Vagina (tissue), 2 donors: ENCODE data around the gene DNAI1. TPM values are rescaled to one million over a fixed set of nuclear protein-coding genes. Genes with fewer than 3 reads are reported as not detected.

ENCODE experiments used
- DNase-seq, 2 donors: peaks; one replicate each; pipeline ENCODE4 v3.0.0-alpha.2; 2017; ENCODE audit errors: extremely low spot score in 2 of 2
- H3K27ac ChIP-seq: fragments of 200-600 bp; sonication (generic); one replicate; pipeline ENCODE4 v1.5.1; 2019
- H3K27me3 ChIP-seq: fragments of 200-600 bp; sonication (generic); one replicate; pipeline ENCODE4 v1.5.1; 2019
- H3K36me3 ChIP-seq, 2 donors: fragments of 200-600 bp; sonication (generic); one replicate each; pipeline ENCODE4 v1.5.1; 2017 to 2019
- H3K4me1 ChIP-seq: fragments of 200-600 bp; sonication (generic); one replicate; pipeline ENCODE4 v1.5.1; 2019
- H3K4me3 ChIP-seq, 2 donors: fragments of 200-600 bp; sonication (generic); 1 replicate in 1 of 2; 2 replicates in 1 of 2; pipeline ENCODE4 v1.5.1; 2016 to 2019
- H3K9me3 ChIP-seq: fragments of 200-600 bp; sonication (generic); one replicate; pipeline ENCODE4 v1.5.1; 2019
- CTCF ChIP-seq, 3 experiments: fragments of 450-650 bp in 2 of 3; fragments of 200-600 bp in 1 of 3; sonication (generic) in 1 of 3; IDR thresholded peaks; one replicate each; pipeline ENCODE4 v1.5.1; 2017 to 2019; ENCODE audit warnings: antibody characterized with exemption in 3 of 3, mild to moderate bottlenecking in 2 of 3, moderate library complexity in 2 of 3
- POLR2A ChIP-seq, 2 donors: fragments of 450-650 bp; IDR thresholded peaks; one replicate each; pipeline ENCODE4 v1.6.1; 2017; ENCODE audit warnings: antibody characterized with exemption in 2 of 2, mild to moderate bottlenecking in 2 of 2, moderate library complexity in 2 of 2
- POLR2AphosphoS5 ChIP-seq, 2 donors: sonication (generic); formaldehyde crosslinking; IDR thresholded peaks; one replicate each; pipeline ENCODE4 v1.9.0; 2017; ENCODE audit warnings: antibody characterized with exemption in 2 of 2, mild to moderate bottlenecking in 2 of 2, low read depth in 1 of 2; ENCODE audit not compliant: insufficient read depth in 1 of 2
- intact Hi-C: fragments of 100-400 bp; cut with DNase I; formaldehyde crosslinking; loops from one replicate; pipeline ENCODE4 v1.15.1; 2023
- total RNA-seq: library from RNA; depleted of rRNA; stranded (reverse); fragments of >200 nt; gene quantifications from one replicate; pipeline ENCODE4 v1.2.3, GENCODE V29; 2016

The DNAI1 gene
- total RNA-seq, 1 donor from 2014 or later, result not detected

- TF ChIP-seq POLR2A (IDR thresholded peaks at IDR 0.05), result no peak
- TF ChIP-seq POLR2AphosphoS5 (IDR thresholded peaks at IDR 0.05; ENCODE audit: insufficient read depth in 1 of 2, low read depth in 1 of 2), result no peak
- TF ChIP-seq CTCF (IDR thresholded peaks at IDR 0.05), result no peak
- no peak for DNase-seq
- Histone ChIP-seq H3K36me3 (no peaks in the 10 kb centered on the region), H3K4me1 (no peaks in the 10 kb centered on the region), H3K27me3 (no peaks in the 10 kb centered on the region), H3K27ac (no peak overlapping the region), H3K9me3 (no peaks in the 10 kb centered on the region), H3K4me3 (no peak overlapping the region)
- intact Hi-C loops, result loop anchor here (2.0 to 5.0 kb wide), 2 partner anchors 43 to 53 kb away; no protein-coding TSS in a partner anchor
These were observed 90.8 kb downstream of the DNAI1 start for GRCh38 chr9:34549407-34549732.

DNA sequence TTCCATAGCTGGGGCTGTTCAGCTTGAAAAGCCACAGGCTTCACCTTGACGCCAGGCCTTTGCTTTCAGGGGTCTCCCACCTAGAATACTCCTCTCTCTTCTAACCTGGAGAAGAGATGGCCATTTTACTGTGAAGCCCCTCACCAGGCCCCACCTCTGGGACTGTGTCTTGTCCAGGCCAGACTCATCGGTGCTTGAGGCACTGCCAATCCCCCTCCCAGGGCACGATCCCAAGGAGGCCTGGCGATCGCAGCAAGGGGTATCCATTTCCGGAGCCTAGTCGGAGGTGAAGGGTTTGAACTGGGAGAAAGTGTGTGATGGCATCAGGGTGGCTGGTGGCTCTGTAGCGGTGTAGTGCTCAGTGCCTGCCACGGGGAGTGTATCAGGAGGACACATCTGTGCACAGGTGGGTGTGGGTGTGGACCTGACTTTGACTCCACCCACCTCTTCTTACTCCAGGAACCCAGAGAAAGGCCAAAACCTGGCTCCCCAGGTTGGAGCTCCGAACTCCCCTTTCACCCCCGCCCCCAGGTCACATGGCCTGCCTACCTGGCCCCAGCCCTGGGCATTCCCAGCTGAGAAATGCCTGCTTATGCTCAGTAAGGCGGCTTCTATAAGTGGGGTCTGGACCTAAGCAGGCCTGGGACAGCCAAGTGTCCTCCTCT lies 91.5 kb downstream of the DNAI1 start:
- no peak overlapping the region for H3K27ac ChIP-seq
- TF ChIP-seq POLR2A (IDR thresholded peaks at IDR 0.05), result no peak
- TF ChIP-seq POLR2AphosphoS5 (IDR thresholded peaks at IDR 0.05; ENCODE audit: insufficient read depth in 1 of 2, low read depth in 1 of 2), result no peak
- no peak for TF ChIP-seq CTCF (IDR thresholded peaks at IDR 0.05)
- H3K4me1 ChIP-seq, result peaks cover 6% of the 10 kb centered on the region
- intact Hi-C loops, result no loop called here
- no peak overlapping the region for H3K4me3 ChIP-seq
- H3K36me3 ChIP-seq, result no peaks in the 10 kb centered on the region
- no peaks in the 10 kb centered on the region for H3K9me3 ChIP-seq
- DNase-seq, result no peak
- H3K27me3 ChIP-seq, result no peaks in the 10 kb centered on the region

DNA sequence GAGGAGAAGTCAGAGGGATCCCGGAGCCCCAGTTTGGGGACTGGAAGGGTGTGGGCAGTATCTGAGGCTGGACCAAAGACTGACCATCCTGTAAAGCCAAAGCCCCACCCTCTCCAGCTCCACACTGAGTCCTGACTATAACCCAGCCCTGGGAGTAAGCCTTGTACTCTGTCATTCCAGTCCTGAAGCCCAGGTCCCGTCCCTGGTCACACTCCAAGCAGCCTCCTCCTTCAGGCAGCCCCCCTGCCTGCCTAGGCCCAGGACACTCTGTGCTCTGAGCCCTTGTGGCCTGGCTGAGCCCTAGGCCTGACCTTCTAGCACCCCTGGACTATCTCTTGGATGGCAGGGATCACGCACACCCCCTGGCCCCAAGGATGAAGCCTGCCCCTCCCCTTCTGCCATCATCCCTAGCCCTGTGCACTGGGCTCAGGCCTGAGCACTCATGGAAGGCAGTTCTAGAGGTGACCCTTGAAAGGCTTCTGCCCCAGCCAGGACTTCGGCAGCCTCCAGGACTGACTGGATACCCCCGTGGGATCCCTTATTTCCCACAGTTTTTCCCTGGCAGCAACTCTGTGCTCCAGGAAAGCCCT lies 92.2 kb downstream of the DNAI1 start:
- Histone ChIP-seq H3K27me3 (no peaks in the 10 kb centered on the region), H3K4me3 (no peak overlapping the region), H3K9me3 (no peaks in the 10 kb centered on the region), H3K27ac (no peak overlapping the region), H3K36me3 (no peaks in the 10 kb centered on the region), H3K4me1 (peaks cover 12% of the 10 kb centered on the region)
- intact Hi-C loops, result no loop called here
- DNase-seq, result no peak
- no peak for TF ChIP-seq CTCF (IDR thresholded peaks at IDR 0.05)
- no peak for TF ChIP-seq POLR2A (IDR thresholded peaks at IDR 0.05)
- TF ChIP-seq POLR2AphosphoS5 (IDR thresholded peaks at IDR 0.05; ENCODE audit: insufficient read depth in 1 of 2, low read depth in 1 of 2), result no peak

DNA sequence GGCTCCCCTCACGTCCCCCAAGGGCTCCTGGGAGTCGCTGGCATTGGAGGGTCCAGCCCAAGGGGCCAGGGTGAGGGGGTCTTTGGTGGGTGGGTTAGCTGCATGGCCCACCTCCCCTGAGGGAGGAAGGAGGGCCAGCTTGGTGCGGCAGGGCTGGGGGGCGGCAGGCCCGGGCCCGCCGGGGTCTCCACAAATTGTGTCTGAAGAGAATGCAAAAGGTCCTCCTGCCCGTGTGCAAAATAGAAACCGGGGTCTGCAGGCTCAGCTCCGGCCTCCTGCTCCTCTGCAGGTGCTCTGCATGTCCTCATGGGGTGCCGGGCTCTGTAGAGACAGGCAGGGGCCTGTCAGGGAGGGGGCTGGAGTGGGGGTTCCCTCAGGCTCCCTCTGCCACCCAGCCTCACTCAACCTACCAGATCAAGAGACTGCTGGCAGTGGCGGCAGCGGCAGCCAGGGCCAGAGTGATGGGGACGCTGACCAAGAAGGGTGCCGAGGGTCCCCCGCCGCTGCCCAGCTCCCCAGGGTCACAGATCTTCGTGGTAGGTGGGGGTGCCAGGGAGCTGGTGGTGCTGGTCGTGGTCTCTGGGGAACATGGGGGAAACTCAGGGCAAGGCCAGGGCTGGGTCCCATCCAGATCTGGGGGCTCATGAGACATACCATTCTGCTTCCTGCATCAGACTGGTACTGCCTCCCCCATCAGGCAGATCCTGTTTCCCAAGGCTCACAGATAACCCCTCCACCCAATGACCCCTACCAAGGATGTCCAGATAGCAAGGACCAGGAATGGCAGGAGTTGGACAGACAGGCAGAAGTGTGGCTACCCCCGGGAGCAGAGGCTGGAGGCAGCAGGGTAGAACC lies 93.4 kb downstream of the DNAI1 start:
- no peak overlapping the region for H3K4me3 ChIP-seq
- no peaks in the 10 kb centered on the region for H3K36me3 ChIP-seq
- no peaks in the 10 kb centered on the region for H3K9me3 ChIP-seq
- TF ChIP-seq CTCF (IDR thresholded peaks at IDR 0.05) (no peak), POLR2A (IDR thresholded peaks at IDR 0.05) (no peak)
- peaks cover 12% of the 10 kb centered on the region for H3K4me1 ChIP-seq
- DNase-seq, result no peak
- no peaks in the 10 kb centered on the region for H3K27me3 ChIP-seq
- no peak overlapping the region for H3K27ac ChIP-seq
- intact Hi-C loops, result no loop called here

DNA sequence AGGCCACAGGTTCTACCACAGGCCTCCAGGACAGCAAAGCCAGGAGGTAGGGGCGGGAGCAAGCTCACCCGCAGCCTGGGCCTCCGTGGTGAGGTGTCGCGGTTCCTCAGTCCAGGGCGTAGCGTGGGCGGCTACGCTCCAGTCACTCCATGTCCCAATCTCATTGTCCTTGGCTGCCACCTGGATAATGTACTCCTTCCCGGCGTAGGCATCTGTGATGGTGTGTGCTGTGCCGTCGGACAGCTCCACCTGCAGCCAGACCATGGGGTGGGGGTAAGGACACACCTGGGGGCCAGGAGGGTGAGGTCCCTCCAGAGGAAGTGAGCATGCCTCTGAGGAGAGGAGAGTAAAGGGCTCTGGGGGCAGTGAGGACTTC lies 94.0 kb downstream of the DNAI1 start:
- TF ChIP-seq POLR2A (IDR thresholded peaks at IDR 0.05) (no peak), POLR2AphosphoS5 (IDR thresholded peaks at IDR 0.05; ENCODE audit: insufficient read depth in 1 of 2, low read depth in 1 of 2) (no peak), CTCF (IDR thresholded peaks at IDR 0.05) (no peak)
- no peak for DNase-seq
- Histone ChIP-seq H3K4me3 (no peak overlapping the region), H3K4me1 (peaks cover 12% of the 10 kb centered on the region), H3K36me3 (no peaks in the 10 kb centered on the region), H3K27ac (no peak overlapping the region), H3K27me3 (no peaks in the 10 kb centered on the region), H3K9me3 (no peaks in the 10 kb centered on the region)
- intact Hi-C loops, result no loop called here
